GM12878 (cell line): Measurements from ENCODE around the gene MCC. TPM values are rescaled to one million over a fixed set of nuclear protein-coding genes. Genes with fewer than 3 reads are reported as not detected.
A peak's percentile ranks its signal among the peaks of the same experiment; 100 is the strongest.

Source experiments
- ATAC-seq: fragments of 200-7000 bp; cut with Tn5 transposase; 3 replicates; pipeline ENCODE4 v1.9.1; 2020; ENCODE audit warnings: mild to moderate bottlenecking, moderate library complexity
- BruUV-seq: library from RNA; stranded (reverse); fragments of 400-500 nt; replicated peaks from 2 replicates; lab custom pipeline; 2021; lab: Mats Ljungman, UMichigan
- CTCF ChIA-PET: fragments of 300-600 bp; sonication (Branson Sonifier 250); formaldehyde crosslinking; extraction: SDS; loops from one replicate; lab custom pipeline; 2021; ENCODE audit warnings: inconsistent platforms; lab: Yijun Ruan, JAX
- POLR2A ChIA-PET: fragments of 350-600 bp; formaldehyde crosslinking; extraction: SDS; loops from one replicate; lab custom pipeline; 2021; ENCODE audit warnings: inconsistent platforms; lab: Charles Lee
- RAD21 ChIA-PET: fragments of 300-600 bp; sonication (Branson Sonifier 250); formaldehyde crosslinking; loops from one replicate; lab custom pipeline; 2023; ENCODE audit warnings: antibody characterized with exemption; ENCODE audit not compliant: unreplicated experiment; lab: Charles Lee
- SMC1A ChIA-PET: fragments of 300-600 bp; sonication (Branson Sonifier 250); formaldehyde crosslinking; loops from one replicate; lab custom pipeline; 2023; ENCODE audit not compliant: unreplicated experiment, uncharacterized antibody; lab: Charles Lee
- DNase-seq: peaks from one replicate; pipeline ENCODE4 v3.0.0-alpha.2; 2011; ENCODE audit warnings: low read depth, low spot score
- FAIRE-seq: peaks from 3 replicates; lab custom pipeline; 2011; peaks lifted over from hg19 to GRCh38; lab: Jason Lieb, UNC
- H2AFZ ChIP-seq: 2 replicates; pipeline ENCODE4 v1.6.0; 2011; ENCODE audit warnings: low read depth, low read length, control low read depth; ENCODE audit not compliant: control insufficient read depth
- H3K27ac ChIP-seq: 2 replicates; pipeline ENCODE4 v1.5.1; 2011; ENCODE audit warnings: control low read depth; ENCODE audit not compliant: control insufficient read depth, insufficient read depth
- H3K27me3 ChIP-seq, 2 experiments: replicated peaks in 1 of 2; 2 replicates each; pipeline versions ENCODE4 v1.6.0 to v1.6.1; 2011; ENCODE audit warnings: low read length in 1 of 2; ENCODE audit not compliant: control insufficient read depth in 2 of 2, insufficient read depth in 2 of 2
- H3K36me3 ChIP-seq, 2 experiments: 2 replicates each; pipeline ENCODE4 v1.5.1; 2011; ENCODE audit warnings: low read length in 1 of 2; ENCODE audit not compliant: control insufficient read depth in 2 of 2, insufficient read depth in 2 of 2
- H3K4me1 ChIP-seq: 2 replicates; pipeline ENCODE4 v1.6.1; 2011; ENCODE audit warnings: mild to moderate bottlenecking, low read length, moderate library complexity, mixed read lengths; ENCODE audit not compliant: control insufficient read depth, insufficient read depth
- H3K4me2 ChIP-seq: 2 replicates; pipeline ENCODE4 v1.6.0; 2011; ENCODE audit warnings: control low read depth; ENCODE audit not compliant: control insufficient read depth, insufficient read depth
- H3K4me3 ChIP-seq: fragments of 200-600 bp; sonication (generic); 2 replicates; pipeline ENCODE4 v1.5.1; 2016
- H3K79me2 ChIP-seq: 2 replicates; pipeline ENCODE4 v1.6.0; 2011; ENCODE audit warnings: low read length; ENCODE audit not compliant: control insufficient read depth, insufficient read depth
- H3K9ac ChIP-seq: 2 replicates; pipeline ENCODE4 v1.8.0; 2011; ENCODE audit warnings: low read length, control low read depth, mixed read lengths; ENCODE audit not compliant: control insufficient read depth, insufficient read depth
- H3K9me3 ChIP-seq: replicated peaks from 3 replicates; pipeline ENCODE4 v1.5.1; 2011; ENCODE audit warnings: mild to moderate bottlenecking, low read length; ENCODE audit not compliant: control insufficient read depth, insufficient read depth
- H4K20me1 ChIP-seq: 2 replicates; pipeline ENCODE4 v1.6.0; 2011; ENCODE audit not compliant: control insufficient read depth, insufficient read depth
- BACH1 ChIP-seq: fragments of 450-650 bp; IDR thresholded peaks from 2 replicates; pipeline ENCODE4 v1.6.1; 2017; ENCODE audit warnings: mild to moderate bottlenecking, borderline replicate concordance
- FOXM1 ChIP-seq: IDR thresholded peaks from 2 replicates; pipeline ENCODE4 v1.6.1; 2012; ENCODE audit warnings: low read depth, mild to moderate bottlenecking, inconsistent platforms, low read length, moderate library complexity
- GABPA ChIP-seq: IDR thresholded peaks from 2 replicates; pipeline ENCODE4 v1.6.1; 2014; ENCODE audit warnings: antibody characterized with exemption, low read depth, mild to moderate bottlenecking, inconsistent platforms
- HDGF ChIP-seq: fragments of 450-650 bp; IDR thresholded peaks from 2 replicates; pipeline ENCODE4 v1.6.1; 2016; ENCODE audit warnings: antibody characterized with exemption
- IKZF1 ChIP-seq: fragments of 450-650 bp; conservative IDR thresholded peaks from 2 replicates; pipeline ENCODE4 v1.6.1; 2017; ENCODE audit warnings: antibody characterized with exemption, mild to moderate bottlenecking
- MEF2B ChIP-seq: fragments of 450-650 bp; IDR thresholded peaks from 2 replicates; pipeline ENCODE4 v1.6.1; 2018; ENCODE audit warnings: mild to moderate bottlenecking, moderate library complexity; ENCODE audit not compliant: partially characterized antibody, poor library complexity, severe bottlenecking
- MLLT1 ChIP-seq: fragments of 450-650 bp; IDR thresholded peaks from 2 replicates; pipeline ENCODE4 v1.6.1; 2016; ENCODE audit warnings: mild to moderate bottlenecking
- NBN ChIP-seq: fragments of 450-650 bp; IDR thresholded peaks from 2 replicates; pipeline ENCODE4 v1.6.1; 2016
- NFIC ChIP-seq: IDR thresholded peaks from 2 replicates; pipeline ENCODE4 v1.6.1; 2012; ENCODE audit warnings: low read depth, mild to moderate bottlenecking, inconsistent platforms, low read length, moderate library complexity
- NR2C2 ChIP-seq: IDR thresholded peaks from 2 replicates; pipeline ENCODE4 v1.6.1; 2011; ENCODE audit warnings: borderline replicate concordance, low read depth; ENCODE audit not compliant: control insufficient read depth, insufficient read length
- NRF1 ChIP-seq: conservative IDR thresholded peaks from 2 replicates; pipeline ENCODE4 v1.6.1; 2011; ENCODE audit warnings: mild to moderate bottlenecking, low read depth, low read length, improper control_type of control experiment
- RAD21 ChIP-seq: IDR thresholded peaks from 2 replicates; pipeline ENCODE4 v1.6.1; 2011; ENCODE audit warnings: mild to moderate bottlenecking, low read depth, low read length, moderate library complexity; ENCODE audit not compliant: insufficient read depth
- SRF ChIP-seq, 2 experiments: IDR thresholded peaks; 2 replicates each; pipeline ENCODE4 v1.6.1; 2011; ENCODE audit warnings: low read depth in 2 of 2, low read length in 2 of 2, mild to moderate bottlenecking in 1 of 2, moderate library complexity in 1 of 2
- TBL1XR1 ChIP-seq: IDR thresholded peaks from 2 replicates; pipeline ENCODE4 v1.6.1; 2012; ENCODE audit warnings: low read depth, low read length, improper control_type of control experiment
- YBX1 ChIP-seq: fragments of 450-650 bp; IDR thresholded peaks from 2 replicates; pipeline ENCODE4 v1.6.1; 2016; ENCODE audit warnings: antibody characterized with exemption
- ZBED1 ChIP-seq: IDR thresholded peaks from 2 replicates; pipeline ENCODE4 v1.6.1; 2016; ENCODE audit warnings: borderline replicate concordance
- ZNF274 ChIP-seq: IDR thresholded peaks from one replicate; pipeline ENCODE4 v1.8.0; 2011; ENCODE audit not compliant: insufficient read length, insufficient read depth
- WGBS: methylation state at CpG from one replicate; pipeline ENCODE4 v1.1.6; 2016; ENCODE audit warnings: low lambda C conversion rate; ENCODE audit not compliant: insufficient replicate concordance, insufficient coverage; ENCODE audit errors: missing lambda C conversion rate; 5-methylcytosine and 5-hydroxymethylcytosine counted together
- in situ Hi-C: fragments of 300-500 bp; cut with MboI; formaldehyde crosslinking; loops from 9 replicates; pipeline ENCODE4 v1.14.3; 2018; ENCODE audit warnings: mixed read lengths
- intact Hi-C: fragments of 100-400 bp; cut with micrococcal nuclease; formaldehyde crosslinking; loops from one replicate; pipeline ENCODE4 v1.14.2; 2022; ENCODE audit not compliant: unreplicated experiment
- polyA plus RNA-seq, 11 experiments: library from polyadenylated mRNA; depleted of rRNA in 4 of 11; unstranded in 6 of 11; stranded (reverse) in 5 of 11; fragments of >200 nt; fragmentation: Nextera tagmentation in 4 of 11; fragmentation: Illumina TruSeq in 1 of 11; extraction: Ambion mirVana in 4 of 11; extraction: Trizol in 1 of 11; gene quantifications; 1 replicate in 1 of 11; 2 replicates in 10 of 11; pipeline versions ENCODE4 v1.2.1 to v1.2.3, GENCODE V29; 2011 to 2016; ENCODE audit warnings: inconsistent platforms in 2 of 11, missing spikeins in 2 of 11, low read depth in 1 of 11
- total RNA-seq, 4 experiments: library from RNA; depleted of rRNA in 3 of 4; stranded (reverse); fragments of >200 nt in 3 of 4; fragmentation: Illumina TruSeq in 1 of 4; extraction: Trizol in 1 of 4; gene quantifications; 2 replicates each; pipeline versions ENCODE4 v1.2.1 to v1.2.3, GENCODE V29; 2013 to 2021
- TF ChIP-seq, protein P1 (sequence below): fragments of 450-650 bp; IDR thresholded peaks from 2 replicates; pipeline ENCODE4 v1.6.1; 2014; ENCODE audit warnings: mild to moderate bottlenecking
- TF ChIP-seq, protein P2 (sequence below): fragments of 450-650 bp; conservative IDR thresholded peaks from 2 replicates; pipeline ENCODE4 v1.6.1; 2017; ENCODE audit warnings: mild to moderate bottlenecking, moderate library complexity

MCC gene
- total and polyA plus RNA-seq, 10 of the 15 experiments (the other 5 are each of a cell fraction or from before 2014, with no cell fraction given) = 0.03 to 0.86 (median 0.16) TPM

- Histone ChIP-seq H3K79me2 (no peaks in the 10 kb centered on the region), H3K27ac (no peak overlapping the region), H3K4me3 (peak overlapping the region; percentile 57; the same call in 1 of the 2 replicates), H3K27me3 (peaks cover 11 to 14% of the 10 kb centered on the region in 2 experiments; a peak in 3 of 4 replicates), H3K9me3 (peaks cover 7% of the 10 kb centered on the region), H4K20me1 (no peaks in the 10 kb centered on the region), H3K4me1 (0 out of 2 replicates have a peak, but pooled peaks cover 3% of the 10 kb centered on the region), H3K9ac (no peak overlapping the region), H3K36me3 (no peaks in the 10 kb centered on the region), H3K4me2 (peak overlapping the region; percentile 77), H2AFZ (peak overlapping the region; percentile 29)
- in situ Hi-C loops (no loop called here), intact Hi-C loops (no loop called here)
- CTCF ChIA-PET = no interaction called here
- SMC1A ChIA-PET = no interaction called here
- TF ChIP-seq, protein P1, sequence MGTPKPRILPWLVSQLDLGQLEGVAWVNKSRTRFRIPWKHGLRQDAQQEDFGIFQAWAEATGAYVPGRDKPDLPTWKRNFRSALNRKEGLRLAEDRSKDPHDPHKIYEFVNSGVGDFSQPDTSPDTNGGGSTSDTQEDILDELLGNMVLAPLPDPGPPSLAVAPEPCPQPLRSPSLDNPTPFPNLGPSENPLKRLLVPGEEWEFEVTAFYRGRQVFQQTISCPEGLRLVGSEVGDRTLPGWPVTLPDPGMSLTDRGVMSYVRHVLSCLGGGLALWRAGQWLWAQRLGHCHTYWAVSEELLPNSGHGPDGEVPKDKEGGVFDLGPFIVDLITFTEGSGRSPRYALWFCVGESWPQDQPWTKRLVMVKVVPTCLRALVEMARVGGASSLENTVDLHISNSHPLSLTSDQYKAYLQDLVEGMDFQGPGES = no peak
- TF ChIP-seq NBN = no peak
- TF ChIP-seq FOXM1 = no peak
- TF ChIP-seq MLLT1 = no peak
- no peak for TF ChIP-seq ZBED1
- TF ChIP-seq TBL1XR1 = no peak
- TF ChIP-seq HDGF = no peak
- no peak for TF ChIP-seq YBX1
- no peak for TF ChIP-seq NR2C2
- TF ChIP-seq NRF1 = no peak
- TF ChIP-seq SRF (IDR thresholded peaks at IDR 0.05; ENCODE audit: low read depth in 2 of 2, low read length in 2 of 2) = no peak
- TF ChIP-seq, protein P2, sequence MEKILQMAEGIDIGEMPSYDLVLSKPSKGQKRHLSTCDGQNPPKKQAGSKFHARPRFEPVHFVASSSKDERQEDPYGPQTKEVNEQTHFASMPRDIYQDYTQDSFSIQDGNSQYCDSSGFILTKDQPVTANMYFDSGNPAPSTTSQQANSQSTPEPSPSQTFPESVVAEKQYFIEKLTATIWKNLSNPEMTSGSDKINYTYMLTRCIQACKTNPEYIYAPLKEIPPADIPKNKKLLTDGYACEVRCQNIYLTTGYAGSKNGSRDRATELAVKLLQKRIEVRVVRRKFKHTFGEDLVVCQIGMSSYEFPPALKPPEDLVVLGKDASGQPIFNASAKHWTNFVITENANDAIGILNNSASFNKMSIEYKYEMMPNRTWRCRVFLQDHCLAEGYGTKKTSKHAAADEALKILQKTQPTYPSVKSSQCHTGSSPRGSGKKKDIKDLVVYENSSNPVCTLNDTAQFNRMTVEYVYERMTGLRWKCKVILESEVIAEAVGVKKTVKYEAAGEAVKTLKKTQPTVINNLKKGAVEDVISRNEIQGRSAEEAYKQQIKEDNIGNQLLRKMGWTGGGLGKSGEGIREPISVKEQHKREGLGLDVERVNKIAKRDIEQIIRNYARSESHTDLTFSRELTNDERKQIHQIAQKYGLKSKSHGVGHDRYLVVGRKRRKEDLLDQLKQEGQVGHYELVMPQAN = no peak
- TF ChIP-seq NFIC = no peak
- no peak for TF ChIP-seq IKZF1
- TF ChIP-seq MEF2B = no peak
- no peak for TF ChIP-seq BACH1
- no peak for TF ChIP-seq GABPA
- TF ChIP-seq ZNF274 = no peak
- TF ChIP-seq RAD21 = no peak
- 35% methylated on average over 20 of the region's 20 CpGs for WGBS
- ATAC-seq = no peak
- BruUV-seq = no TSS peak
- RAD21 ChIA-PET = no interaction called here
- DNase-seq = no peak
- no peak for FAIRE-seq
- POLR2A ChIA-PET = no interaction called here
These were observed 462 bp upstream of the MCC start for GRCh38 chr5:113488645-113489184.
